ENCODE data around the gene TNFSF15. TPM values are rescaled to one million over a fixed set of nuclear protein-coding genes. Genes with fewer than 3 reads are reported as not detected.

TNFSF15 gene
- total and polyA plus RNA-seq, 2 experiments from 2014 or later: 0.06 to 0.07 TPM

DNA sequence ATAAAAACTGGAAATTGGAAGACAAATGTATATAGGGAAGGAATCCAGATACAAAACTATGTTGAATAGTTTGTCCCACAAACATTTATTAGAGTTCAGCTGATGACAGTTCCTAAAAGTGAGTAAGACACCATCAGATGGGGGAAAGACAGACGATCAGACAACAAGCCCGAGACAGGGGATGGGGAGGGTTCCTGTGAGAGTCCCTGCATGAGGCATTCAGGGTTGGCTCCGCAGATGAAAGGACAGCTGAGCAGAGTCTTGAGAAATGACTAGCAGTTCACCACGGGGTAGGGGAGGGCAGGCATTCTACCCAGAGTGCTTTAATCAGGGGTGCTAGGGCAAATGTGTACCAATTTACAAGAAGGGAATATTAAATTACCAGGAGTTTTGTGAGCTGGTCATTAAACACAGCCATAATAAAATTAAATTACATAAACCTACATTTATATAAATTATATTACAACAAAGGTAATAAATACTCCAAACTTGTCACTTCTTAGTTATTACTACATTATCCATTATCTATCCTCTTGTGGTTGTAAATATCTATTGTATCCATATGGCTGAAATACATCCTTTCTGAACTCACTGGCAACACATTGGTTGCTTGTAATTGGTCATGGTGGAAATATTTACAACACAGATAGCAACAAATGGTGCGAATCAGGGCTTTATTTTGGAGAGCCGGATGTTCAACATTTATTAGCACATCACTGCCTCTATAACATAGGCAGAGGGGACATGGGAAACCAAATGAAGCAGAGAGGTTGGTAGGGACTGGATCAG lies 27.8 kb downstream of the TNFSF15 start:
- no peak overlapping the region for H3K27ac Mint-ChIP-seq

More for the DNA sequence above, 27.8 kb downstream of the TNFSF15 start:
- no peak for TF ChIP-seq ZNF331 (CRISPR knock-in tag; IDR thresholded peaks at IDR 0.05; ENCODE audit: low read depth)
- TF ChIP-seq, protein P1, sequence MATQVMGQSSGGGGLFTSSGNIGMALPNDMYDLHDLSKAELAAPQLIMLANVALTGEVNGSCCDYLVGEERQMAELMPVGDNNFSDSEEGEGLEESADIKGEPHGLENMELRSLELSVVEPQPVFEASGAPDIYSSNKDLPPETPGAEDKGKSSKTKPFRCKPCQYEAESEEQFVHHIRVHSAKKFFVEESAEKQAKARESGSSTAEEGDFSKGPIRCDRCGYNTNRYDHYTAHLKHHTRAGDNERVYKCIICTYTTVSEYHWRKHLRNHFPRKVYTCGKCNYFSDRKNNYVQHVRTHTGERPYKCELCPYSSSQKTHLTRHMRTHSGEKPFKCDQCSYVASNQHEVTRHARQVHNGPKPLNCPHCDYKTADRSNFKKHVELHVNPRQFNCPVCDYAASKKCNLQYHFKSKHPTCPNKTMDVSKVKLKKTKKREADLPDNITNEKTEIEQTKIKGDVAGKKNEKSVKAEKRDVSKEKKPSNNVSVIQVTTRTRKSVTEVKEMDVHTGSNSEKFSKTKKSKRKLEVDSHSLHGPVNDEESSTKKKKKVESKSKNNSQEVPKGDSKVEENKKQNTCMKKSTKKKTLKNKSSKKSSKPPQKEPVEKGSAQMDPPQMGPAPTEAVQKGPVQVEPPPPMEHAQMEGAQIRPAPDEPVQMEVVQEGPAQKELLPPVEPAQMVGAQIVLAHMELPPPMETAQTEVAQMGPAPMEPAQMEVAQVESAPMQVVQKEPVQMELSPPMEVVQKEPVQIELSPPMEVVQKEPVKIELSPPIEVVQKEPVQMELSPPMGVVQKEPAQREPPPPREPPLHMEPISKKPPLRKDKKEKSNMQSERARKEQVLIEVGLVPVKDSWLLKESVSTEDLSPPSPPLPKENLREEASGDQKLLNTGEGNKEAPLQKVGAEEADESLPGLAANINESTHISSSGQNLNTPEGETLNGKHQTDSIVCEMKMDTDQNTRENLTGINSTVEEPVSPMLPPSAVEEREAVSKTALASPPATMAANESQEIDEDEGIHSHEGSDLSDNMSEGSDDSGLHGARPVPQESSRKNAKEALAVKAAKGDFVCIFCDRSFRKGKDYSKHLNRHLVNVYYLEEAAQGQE (IDR thresholded peaks at IDR 0.05; ENCODE audit: unreplicated experiment): no peak
- no peak for TF ChIP-seq CREB1 (CRISPR knock-in tag; IDR thresholded peaks at IDR 0.05; ENCODE audit: low read depth)
- no peak for TF ChIP-seq EZH2 (IDR thresholded peaks at IDR 0.05; ENCODE audit: low read depth, unreplicated experiment)
- TF ChIP-seq STAT1 (IDR thresholded peaks at IDR 0.05; ENCODE audit: unreplicated experiment): no peak
- TF ChIP-seq NANOG (IDR thresholded peaks at IDR 0.05; ENCODE audit: borderline replicate concordance): no peak
- TF ChIP-seq JUNB (IDR thresholded peaks at IDR 0.05; ENCODE audit: unreplicated experiment): no peak
- TF ChIP-seq, protein P2, sequence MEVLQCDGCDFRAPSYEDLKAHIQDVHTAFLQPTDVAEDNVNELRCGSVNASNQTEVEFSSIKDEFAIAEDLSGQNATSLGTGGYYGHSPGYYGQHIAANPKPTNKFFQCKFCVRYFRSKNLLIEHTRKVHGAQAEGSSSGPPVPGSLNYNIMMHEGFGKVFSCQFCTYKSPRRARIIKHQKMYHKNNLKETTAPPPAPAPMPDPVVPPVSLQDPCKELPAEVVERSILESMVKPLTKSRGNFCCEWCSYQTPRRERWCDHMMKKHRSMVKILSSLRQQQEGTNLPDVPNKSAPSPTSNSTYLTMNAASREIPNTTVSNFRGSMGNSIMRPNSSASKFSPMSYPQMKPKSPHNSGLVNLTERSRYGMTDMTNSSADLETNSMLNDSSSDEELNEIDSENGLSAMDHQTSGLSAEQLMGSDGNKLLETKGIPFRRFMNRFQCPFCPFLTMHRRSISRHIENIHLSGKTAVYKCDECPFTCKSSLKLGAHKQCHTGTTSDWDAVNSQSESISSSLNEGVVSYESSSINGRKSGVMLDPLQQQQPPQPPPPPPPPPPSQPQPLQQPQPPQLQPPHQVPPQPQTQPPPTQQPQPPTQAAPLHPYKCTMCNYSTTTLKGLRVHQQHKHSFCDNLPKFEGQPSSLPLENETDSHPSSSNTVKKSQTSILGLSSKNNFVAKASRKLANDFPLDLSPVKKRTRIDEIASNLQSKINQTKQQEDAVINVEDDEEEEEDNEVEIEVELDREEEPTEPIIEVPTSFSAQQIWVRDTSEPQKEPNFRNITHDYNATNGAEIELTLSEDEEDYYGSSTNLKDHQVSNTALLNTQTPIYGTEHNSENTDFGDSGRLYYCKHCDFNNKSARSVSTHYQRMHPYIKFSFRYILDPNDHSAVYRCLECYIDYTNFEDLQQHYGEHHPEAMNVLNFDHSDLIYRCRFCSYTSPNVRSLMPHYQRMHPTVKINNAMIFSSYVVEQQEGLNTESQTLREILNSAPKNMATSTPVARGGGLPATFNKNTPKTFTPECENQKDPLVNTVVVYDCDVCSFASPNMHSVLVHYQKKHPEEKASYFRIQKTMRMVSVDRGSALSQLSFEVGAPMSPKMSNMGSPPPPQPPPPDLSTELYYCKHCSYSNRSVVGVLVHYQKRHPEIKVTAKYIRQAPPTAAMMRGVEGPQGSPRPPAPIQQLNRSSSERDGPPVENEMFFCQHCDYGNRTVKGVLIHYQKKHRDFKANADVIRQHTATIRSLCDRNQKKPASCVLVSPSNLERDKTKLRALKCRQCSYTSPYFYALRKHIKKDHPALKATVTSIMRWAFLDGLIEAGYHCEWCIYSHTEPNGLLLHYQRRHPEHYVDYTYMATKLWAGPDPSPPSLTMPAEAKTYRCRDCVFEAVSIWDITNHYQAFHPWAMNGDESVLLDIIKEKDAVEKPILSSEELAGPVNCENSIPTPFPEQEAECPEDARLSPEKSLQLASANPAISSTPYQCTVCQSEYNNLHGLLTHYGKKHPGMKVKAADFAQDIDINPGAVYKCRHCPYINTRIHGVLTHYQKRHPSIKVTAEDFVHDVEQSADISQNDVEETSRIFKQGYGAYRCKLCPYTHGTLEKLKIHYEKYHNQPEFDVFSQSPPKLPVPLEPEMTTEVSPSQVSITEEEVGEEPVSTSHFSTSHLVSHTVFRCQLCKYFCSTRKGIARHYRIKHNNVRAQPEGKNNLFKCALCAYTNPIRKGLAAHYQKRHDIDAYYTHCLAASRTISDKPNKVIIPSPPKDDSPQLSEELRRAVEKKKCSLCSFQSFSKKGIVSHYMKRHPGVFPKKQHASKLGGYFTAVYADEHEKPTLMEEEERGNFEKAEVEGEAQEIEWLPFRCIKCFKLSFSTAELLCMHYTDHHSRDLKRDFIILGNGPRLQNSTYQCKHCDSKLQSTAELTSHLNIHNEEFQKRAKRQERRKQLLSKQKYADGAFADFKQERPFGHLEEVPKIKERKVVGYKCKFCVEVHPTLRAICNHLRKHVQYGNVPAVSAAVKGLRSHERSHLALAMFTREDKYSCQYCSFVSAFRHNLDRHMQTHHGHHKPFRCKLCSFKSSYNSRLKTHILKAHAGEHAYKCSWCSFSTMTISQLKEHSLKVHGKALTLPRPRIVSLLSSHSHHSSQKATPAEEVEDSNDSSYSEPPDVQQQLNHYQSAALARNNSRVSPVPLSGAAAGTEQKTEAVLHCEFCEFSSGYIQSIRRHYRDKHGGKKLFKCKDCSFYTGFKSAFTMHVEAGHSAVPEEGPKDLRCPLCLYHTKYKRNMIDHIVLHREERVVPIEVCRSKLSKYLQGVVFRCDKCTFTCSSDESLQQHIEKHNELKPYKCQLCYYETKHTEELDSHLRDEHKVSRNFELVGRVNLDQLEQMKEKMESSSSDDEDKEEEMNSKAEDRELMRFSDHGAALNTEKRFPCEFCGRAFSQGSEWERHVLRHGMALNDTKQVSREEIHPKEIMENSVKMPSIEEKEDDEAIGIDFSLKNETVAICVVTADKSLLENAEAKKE (CRISPR knock-in tag; IDR thresholded peaks at IDR 0.05): no peak
- TF ChIP-seq ZNF114 (CRISPR knock-in tag; IDR thresholded peaks at IDR 0.05): no peak
- no peak for TF ChIP-seq EZH2phosphoT487 (IDR thresholded peaks at IDR 0.05; ENCODE audit: unreplicated experiment)
- TF ChIP-seq, protein P3, sequence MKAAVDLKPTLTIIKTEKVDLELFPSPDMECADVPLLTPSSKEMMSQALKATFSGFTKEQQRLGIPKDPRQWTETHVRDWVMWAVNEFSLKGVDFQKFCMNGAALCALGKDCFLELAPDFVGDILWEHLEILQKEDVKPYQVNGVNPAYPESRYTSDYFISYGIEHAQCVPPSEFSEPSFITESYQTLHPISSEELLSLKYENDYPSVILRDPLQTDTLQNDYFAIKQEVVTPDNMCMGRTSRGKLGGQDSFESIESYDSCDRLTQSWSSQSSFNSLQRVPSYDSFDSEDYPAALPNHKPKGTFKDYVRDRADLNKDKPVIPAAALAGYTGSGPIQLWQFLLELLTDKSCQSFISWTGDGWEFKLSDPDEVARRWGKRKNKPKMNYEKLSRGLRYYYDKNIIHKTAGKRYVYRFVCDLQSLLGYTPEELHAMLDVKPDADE (IDR thresholded peaks at IDR 0.05): no peak
- TF ChIP-seq POLR2AphosphoS5 (IDR thresholded peaks at IDR 0.05; ENCODE audit: low read depth): no peak
- TF ChIP-seq, protein P4, sequence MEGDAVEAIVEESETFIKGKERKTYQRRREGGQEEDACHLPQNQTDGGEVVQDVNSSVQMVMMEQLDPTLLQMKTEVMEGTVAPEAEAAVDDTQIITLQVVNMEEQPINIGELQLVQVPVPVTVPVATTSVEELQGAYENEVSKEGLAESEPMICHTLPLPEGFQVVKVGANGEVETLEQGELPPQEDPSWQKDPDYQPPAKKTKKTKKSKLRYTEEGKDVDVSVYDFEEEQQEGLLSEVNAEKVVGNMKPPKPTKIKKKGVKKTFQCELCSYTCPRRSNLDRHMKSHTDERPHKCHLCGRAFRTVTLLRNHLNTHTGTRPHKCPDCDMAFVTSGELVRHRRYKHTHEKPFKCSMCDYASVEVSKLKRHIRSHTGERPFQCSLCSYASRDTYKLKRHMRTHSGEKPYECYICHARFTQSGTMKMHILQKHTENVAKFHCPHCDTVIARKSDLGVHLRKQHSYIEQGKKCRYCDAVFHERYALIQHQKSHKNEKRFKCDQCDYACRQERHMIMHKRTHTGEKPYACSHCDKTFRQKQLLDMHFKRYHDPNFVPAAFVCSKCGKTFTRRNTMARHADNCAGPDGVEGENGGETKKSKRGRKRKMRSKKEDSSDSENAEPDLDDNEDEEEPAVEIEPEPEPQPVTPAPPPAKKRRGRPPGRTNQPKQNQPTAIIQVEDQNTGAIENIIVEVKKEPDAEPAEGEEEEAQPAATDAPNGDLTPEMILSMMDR (conservative IDR thresholded peaks at IDR 0.05; ENCODE audit: low read depth in 2 of 2): no peak
- Histone ChIP-seq H3K4me2 (no peak overlapping the region), H3K9me2 (ENCODE audit: insufficient read depth) (0 out of 2 replicates have a peak, but pooled peaks cover 3% of the 10 kb centered on the region), H3F3A (replicated peaks; ENCODE audit: low read depth) (no peaks in the 10 kb centered on the region), H2AFZ (no peak overlapping the region), H3K4me3 (no peak overlapping the region), H3K27ac (ENCODE audit: low read depth) (no peak overlapping the region), H3K36me3 (ENCODE audit: insufficient read depth) (no peaks in the 10 kb centered on the region), H4K20me1 (replicated peaks; ENCODE audit: insufficient read depth) (no peaks in the 10 kb centered on the region), H3K27me3 (ENCODE audit: insufficient read depth) (no peaks in the 10 kb centered on the region), H3K4me1 (ENCODE audit: insufficient read depth) (no peaks in the 10 kb centered on the region), H3K79me2 (replicated peaks; ENCODE audit: insufficient read depth) (no peaks in the 10 kb centered on the region)
- no peak for ATAC-seq
- Mint-ChIP-seq H3K9me3 (no peaks in the 10 kb centered on the region), H3K36me3 (ENCODE audit: low read depth) (no peaks in the 10 kb centered on the region), H3K4me1 (no peaks in the 10 kb centered on the region), H3K27me3 (ENCODE audit: insufficient read depth, low read depth, poor library complexity) (no peaks in the 10 kb centered on the region), H3K4me3 (no peak overlapping the region)
- no peak for DNase-seq (ENCODE audit: low spot score)

Data from GM23338 (cell line).